ENCODE results near the gene KCTD15. TPM values are rescaled to one million over a fixed set of nuclear protein-coding genes. Genes with fewer than 3 reads are reported as not detected.

KCTD15 gene
- total RNA-seq, 4 donors from 2014 or later: 91.3 to 117 (median 95.0) TPM

DNA sequence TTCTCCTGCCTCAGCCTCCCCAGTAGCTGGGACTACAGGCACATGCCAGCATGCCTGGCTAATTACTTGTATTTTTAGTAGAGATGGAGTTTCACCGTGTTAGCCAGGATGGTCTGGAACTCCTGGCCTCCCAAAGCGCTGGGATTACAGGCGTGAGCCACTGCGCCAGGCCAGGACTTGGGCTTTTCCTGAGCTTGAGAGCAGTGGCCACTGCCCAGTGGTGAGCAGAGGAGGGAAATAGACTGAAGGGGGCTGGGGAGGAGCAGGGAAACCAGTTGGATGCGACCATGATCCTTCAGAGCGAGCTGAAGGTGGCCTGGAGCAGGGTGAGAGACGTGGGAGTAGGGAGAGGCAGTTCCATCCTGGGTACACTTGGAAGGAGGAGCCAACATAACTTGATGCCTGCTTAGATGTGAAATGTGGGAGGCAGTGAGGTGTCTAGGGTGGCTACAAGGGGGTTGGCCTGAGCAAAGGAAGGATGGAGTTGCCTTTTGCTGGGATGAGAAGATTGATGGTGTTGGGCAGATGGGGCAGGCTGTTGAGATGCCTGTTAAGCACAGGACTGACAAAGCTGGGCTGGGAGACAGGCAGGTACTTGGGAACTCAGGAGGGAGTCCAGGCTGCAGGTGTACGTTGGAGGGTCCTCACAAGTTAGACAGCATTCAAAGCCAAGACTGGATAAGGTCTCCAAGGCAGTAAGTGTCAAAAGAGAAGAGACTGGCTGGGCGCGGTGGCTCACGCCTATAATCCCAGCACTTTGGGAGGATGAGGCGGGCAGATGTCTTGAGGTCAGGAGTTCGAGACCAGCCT, 31.8 kb downstream of the KCTD15 start:
- Histone ChIP-seq H3K27me3 (peaks cover 0 to 4% (median 0%) of the 10 kb centered on the region in 4 donors), H3K4me1 (no peaks in the 10 kb centered on the region), H3K4me3 (no peak overlapping the region), H3K27ac (replicated peaks in 1 of 4) (no peak overlapping the region), H3K36me3 (no peaks in the 10 kb centered on the region), H3K9me3 (no peaks in the 10 kb centered on the region)
- intact Hi-C loops (cut with DNase I): no loop called here
- TF ChIP-seq POLR2AphosphoS5 (IDR thresholded peaks at IDR 0.05) (no peak), EP300 (IDR thresholded peaks at IDR 0.05) (no peak)
- TF ChIP-seq, protein P1, sequence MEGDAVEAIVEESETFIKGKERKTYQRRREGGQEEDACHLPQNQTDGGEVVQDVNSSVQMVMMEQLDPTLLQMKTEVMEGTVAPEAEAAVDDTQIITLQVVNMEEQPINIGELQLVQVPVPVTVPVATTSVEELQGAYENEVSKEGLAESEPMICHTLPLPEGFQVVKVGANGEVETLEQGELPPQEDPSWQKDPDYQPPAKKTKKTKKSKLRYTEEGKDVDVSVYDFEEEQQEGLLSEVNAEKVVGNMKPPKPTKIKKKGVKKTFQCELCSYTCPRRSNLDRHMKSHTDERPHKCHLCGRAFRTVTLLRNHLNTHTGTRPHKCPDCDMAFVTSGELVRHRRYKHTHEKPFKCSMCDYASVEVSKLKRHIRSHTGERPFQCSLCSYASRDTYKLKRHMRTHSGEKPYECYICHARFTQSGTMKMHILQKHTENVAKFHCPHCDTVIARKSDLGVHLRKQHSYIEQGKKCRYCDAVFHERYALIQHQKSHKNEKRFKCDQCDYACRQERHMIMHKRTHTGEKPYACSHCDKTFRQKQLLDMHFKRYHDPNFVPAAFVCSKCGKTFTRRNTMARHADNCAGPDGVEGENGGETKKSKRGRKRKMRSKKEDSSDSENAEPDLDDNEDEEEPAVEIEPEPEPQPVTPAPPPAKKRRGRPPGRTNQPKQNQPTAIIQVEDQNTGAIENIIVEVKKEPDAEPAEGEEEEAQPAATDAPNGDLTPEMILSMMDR (IDR thresholded peaks at IDR 0.05): no peak
- WGBS: 86% methylated on average over 13 of the region's 13 CpGs
- peak; percentile 83 for DNase-seq (ENCODE audit: extremely low spot score)

DNA sequence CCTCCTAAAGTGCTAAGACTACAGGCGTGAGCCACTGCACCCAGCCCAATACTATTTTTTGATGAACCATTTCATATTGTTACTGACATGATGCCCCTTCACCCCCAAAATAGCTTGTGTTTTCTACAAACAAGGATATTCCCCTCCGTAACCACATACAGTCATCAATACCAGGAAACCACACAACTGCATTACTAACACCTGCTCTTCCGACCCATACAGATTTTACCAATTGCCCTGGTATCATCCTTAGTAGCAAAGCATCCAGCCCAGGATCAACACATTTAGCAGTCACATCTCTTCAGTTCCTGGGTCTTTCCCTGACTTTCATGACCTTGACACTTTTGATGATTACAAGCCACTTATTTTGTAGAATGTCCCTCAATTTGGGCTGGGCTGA, 33.6 kb downstream of the KCTD15 start:
- intact Hi-C loops (cut with DNase I): no loop called here
- peak; percentile 60 for DNase-seq (ENCODE audit: extremely low spot score)
- TF ChIP-seq, protein P1 (IDR thresholded peaks at IDR 0.05): no peak
- TF ChIP-seq POLR2AphosphoS5 (IDR thresholded peaks at IDR 0.05) (no peak), POLR2A (IDR thresholded peaks at IDR 0.05; ENCODE audit: low read depth) (no peak), EP300 (IDR thresholded peaks at IDR 0.05) (no peak)
- Histone ChIP-seq H3K4me1 (no peaks in the 10 kb centered on the region), H3K27me3 (peaks cover 0 to 4% (median 0%) of the 10 kb centered on the region in 4 donors), H3K27ac (replicated peaks in 1 of 4) (no peak overlapping the region), H3K9me3 (no peaks in the 10 kb centered on the region), H3K4me3 (no peak overlapping the region), H3K36me3 (no peaks in the 10 kb centered on the region)
- 96% methylated on average over 3 of the region's 3 CpGs for WGBS

DNA sequence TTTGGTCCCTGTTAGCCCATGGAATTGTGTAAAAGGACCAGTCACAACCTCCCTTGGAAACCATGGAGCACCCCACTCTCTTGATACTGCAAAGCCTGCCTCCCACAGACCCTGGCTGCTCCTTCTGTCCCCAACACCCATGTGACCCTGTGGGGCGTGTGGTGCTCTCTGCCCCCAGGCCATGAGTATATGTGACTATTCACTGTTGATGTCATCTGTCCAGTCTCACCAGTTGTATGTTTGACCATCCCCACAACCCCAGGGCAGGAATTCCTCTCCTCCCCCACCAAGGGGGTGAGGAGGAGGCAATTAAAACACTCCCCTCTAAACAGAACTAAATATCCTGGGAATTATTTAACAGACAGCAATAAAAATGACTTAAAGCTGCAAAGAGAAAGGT, 35.2 kb downstream of the KCTD15 start:
- H3K9me3 ChIP-seq: no peaks in the 10 kb centered on the region
- peak; percentile 85 for DNase-seq (ENCODE audit: extremely low spot score)
- intact Hi-C loops (cut with DNase I): no loop called here
- H3K4me3 ChIP-seq: no peak overlapping the region
- WGBS: 71% methylated on average over 1 of the region's 1 CpG
- no peak overlapping the region for H3K27ac ChIP-seq (replicated peaks in 1 of 4)
- H3K27me3 ChIP-seq: peaks cover 0 to 4% (median 0%) of the 10 kb centered on the region in 4 donors
- no peaks in the 10 kb centered on the region for H3K4me1 ChIP-seq
- no peak for TF ChIP-seq POLR2AphosphoS5 (IDR thresholded peaks at IDR 0.05)
- no peak for TF ChIP-seq EP300 (IDR thresholded peaks at IDR 0.05)
- TF ChIP-seq, protein P1 (IDR thresholded peaks at IDR 0.05): no peak
- TF ChIP-seq POLR2A (IDR thresholded peaks at IDR 0.05; ENCODE audit: low read depth): no peak
- no peaks in the 10 kb centered on the region for H3K36me3 ChIP-seq

DNA sequence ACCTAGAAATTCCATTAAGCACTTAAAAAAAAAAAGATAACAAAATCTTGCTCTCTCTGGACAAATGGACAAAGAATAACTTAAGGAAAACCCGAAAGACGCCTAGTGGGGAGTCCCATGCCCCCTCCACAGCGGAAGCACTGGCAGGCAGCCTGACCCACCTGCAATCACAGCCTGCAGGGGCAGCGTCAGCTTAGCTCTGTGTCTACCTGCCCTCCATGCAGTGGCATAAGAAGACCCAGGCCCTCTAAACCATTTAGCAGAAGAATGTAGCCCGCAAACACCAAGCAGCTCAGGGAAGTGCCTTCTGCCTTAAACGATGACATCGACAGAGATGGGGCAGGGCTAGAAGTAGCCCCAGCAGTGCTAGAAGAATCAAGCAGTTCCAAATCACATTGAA, 36.0 kb downstream of the KCTD15 start:
- Histone ChIP-seq H3K4me3 (no peak overlapping the region), H3K4me1 (no peaks in the 10 kb centered on the region), H3K9me3 (no peaks in the 10 kb centered on the region), H3K27ac (replicated peaks in 1 of 4) (no peak overlapping the region), H3K36me3 (no peaks in the 10 kb centered on the region), H3K27me3 (peaks cover 0 to 4% (median 0%) of the 10 kb centered on the region in 4 donors)
- 57% methylated on average over 4 of the region's 7 CpGs for WGBS
- TF ChIP-seq EP300 (IDR thresholded peaks at IDR 0.05) (no peak), POLR2A (IDR thresholded peaks at IDR 0.05; ENCODE audit: low read depth) (no peak), POLR2AphosphoS5 (IDR thresholded peaks at IDR 0.05) (no peak)
- TF ChIP-seq, protein P1 (IDR thresholded peaks at IDR 0.05): no peak
- peak; percentile 21 for DNase-seq (ENCODE audit: extremely low spot score)
- intact Hi-C loops (cut with DNase I): no loop called here

Data from esophagus muscularis mucosa (tissue), 4 donors.